Ovary (tissue), 9 donors: Measurements from ENCODE around the gene TBX2. TPM values are rescaled to one million over a fixed set of nuclear protein-coding genes. Genes with fewer than 3 reads are reported as not detected.
A peak's percentile ranks its signal among the peaks of the same experiment; 100 is the strongest.

ENCODE experiments used
- DNase-seq, 5 donors: peaks; one replicate each; pipeline ENCODE4 v3.0.0-alpha.2; 2019 to 2020
- H3K27ac ChIP-seq, 2 donors: fragments of 200-600 bp; one replicate each; pipeline versions ENCODE4 v1.5.1 to v1.8.0; 2019 to 2022
- H3K27me3 ChIP-seq: fragments of 200-600 bp; one replicate; pipeline ENCODE4 v1.8.0; 2022
- H3K36me3 ChIP-seq: fragments of 200-600 bp; sonication (generic); one replicate; pipeline ENCODE4 v1.5.1; 2019
- H3K4me1 ChIP-seq: one replicate; pipeline ENCODE4 v1.8.1; 2013; ENCODE audit warnings: mild to moderate bottlenecking, moderate library complexity; ENCODE audit not compliant: insufficient read depth
- H3K4me3 ChIP-seq: fragments of 200-600 bp; sonication (generic); one replicate; pipeline ENCODE4 v1.5.1; 2017
- H3K9me3 ChIP-seq, 2 donors: fragments of 200-600 bp in 1 of 2; sonication (generic) in 1 of 2; one replicate each; pipeline versions ENCODE4 v1.5.1 to v1.8.1; 2013 to 2019; ENCODE audit warnings: mild to moderate bottlenecking in 1 of 2, moderate library complexity in 1 of 2
- CTCF ChIP-seq, 3 donors: fragments of 450-650 bp in 2 of 3; fragments of 200-600 bp in 1 of 3; IDR thresholded peaks; one replicate each; pipeline versions ENCODE4 v1.5.1 to v1.8.0; 2016 to 2022; ENCODE audit warnings: antibody characterized with exemption in 3 of 3, mild to moderate bottlenecking in 1 of 3
- EP300 ChIP-seq: sonication (generic); formaldehyde crosslinking; IDR thresholded peaks from one replicate; pipeline ENCODE4 v1.6.1; 2017; ENCODE audit warnings: antibody characterized with exemption
- POLR2A ChIP-seq: fragments of 450-650 bp; IDR thresholded peaks from one replicate; pipeline ENCODE4 v1.6.1; 2017; ENCODE audit warnings: antibody characterized with exemption, mild to moderate bottlenecking, moderate library complexity
- WGBS, 3 donors: extraction: QIAGEN DNeasy Blood & Tissue Kit in 1 of 3; methylation state at CpG; one replicate each; pipeline versions ENCODE4 v1.1.5 to v1.1.7; 2013 to 2017; 5-methylcytosine and 5-hydroxymethylcytosine counted together
- intact Hi-C, 4 donors: fragments of 100-400 bp; cut with DNase I; formaldehyde crosslinking; loops; one replicate each; pipeline versions ENCODE4 v1.11.0 to v1.15.1; 2022 to 2023
- polyA plus RNA-seq, 2 donors: library from polyadenylated mRNA; stranded (reverse); fragments of 200-250 nt in 1 of 2; fragments of 350-450 nt in 1 of 2; fragmentation: Illumina TruSeq in 1 of 2; extraction: RNeasy Lipid Tissue Mini Kit (QIAGEN cat#74804) in 1 of 2; gene quantifications; one replicate each; pipeline ENCODE4 v1.2.3, GENCODE V29; 2013 to 2014
- total RNA-seq, 7 donors: library from RNA; depleted of rRNA in 2 of 7; stranded (reverse); fragments of >200 nt in 2 of 7; fragmentation: NEBNext Ultra II Directional in 3 of 7; extraction: Animal tissue kit (Norgen Biotek cat#: 25700) in 3 of 7; gene quantifications; one replicate each; pipeline versions ENCODE4 v1.1.0 to v1.2.4, GENCODE V29; 2016 to 2023
- donor health status: DM: no; HTN: no; CAD: no; lungs with moderate emphysema.
- donor health status: DM: no; HTN: no; CAD: no.
- donor health status: Bipolar disorder and iron deficiency.
- donor health status: DM: yes; HTN: yes; CAD: no.
- donor health status: DM: no; HTN: no; CAD: no.
- donor health status: DM: yes; HTN: yes; CAD: no.

The TBX2 gene
- total and polyA plus RNA-seq, 9 donors: 4.8 to 22.2 (median 16.0) TPM

GRCh38 chr17:61413661-61414126, 14.1 kb downstream of the TBX2 start:
- Histone ChIP-seq H3K4me3 (no peak overlapping the region), H3K36me3 (no peaks in the 10 kb centered on the region), H3K27ac (no peak overlapping the region), H3K27me3 (no peaks in the 10 kb centered on the region), H3K9me3 (no peaks in the 10 kb centered on the region), H3K4me1 (peaks cover 9% of the 10 kb centered on the region)
- intact Hi-C loops: loop anchor here in 3 of 4 donors (5.0 to 10.0 kb wide), 6 partner anchors 141 to 654 kb away; partner anchors contain the start of genes MED13 (in 2 of the 3) and INTS2 (in 1 of the 3)
- no peak for DNase-seq
- TF ChIP-seq EP300 (no peak), CTCF (IDR thresholded peaks at IDR 0.05) (no peak), POLR2A (no peak)
- WGBS, 3 donors: 90 to 95% (median 93%) methylated on average over 8 of the region's 8 CpGs

GRCh38 chr17:61414141-61414935, 14.7 kb downstream of the TBX2 start:
- WGBS, 3 donors: 66 to 71% (median 70%) methylated on average over 15 to 16 of the region's 16 CpGs
- DNase-seq: peak in 3 of 5 donors; percentile 33 to 39 (median 37)
- Histone ChIP-seq H3K27ac (no peak overlapping the region), H3K9me3 (no peaks in the 10 kb centered on the region), H3K27me3 (no peaks in the 10 kb centered on the region), H3K4me1 (peaks cover 9% of the 10 kb centered on the region), H3K4me3 (no peak overlapping the region), H3K36me3 (no peaks in the 10 kb centered on the region)
- intact Hi-C loops: loop anchor here in 3 of 4 donors (5.0 to 10.0 kb wide), 6 partner anchors 140 to 653 kb away; partner anchors contain the start of genes MED13 (in 2 of the 3) and INTS2 (in 1 of the 3)
- no peak for TF ChIP-seq CTCF (IDR thresholded peaks at IDR 0.05)
- no peak for TF ChIP-seq EP300

- Histone ChIP-seq H3K36me3 (no peaks in the 10 kb centered on the region), H3K27ac (no peak overlapping the region), H3K27me3 (no peaks in the 10 kb centered on the region), H3K4me3 (no peak overlapping the region), H3K9me3 (no peaks in the 10 kb centered on the region), H3K4me1 (peaks cover 9% of the 10 kb centered on the region)
- WGBS, 3 donors: 75 to 86% (median 82%) methylated on average over 5 of the region's 5 CpGs
- intact Hi-C loops: loop anchor here in 3 of 4 donors (5.0 to 10.0 kb wide), 6 partner anchors 140 to 652 kb away; partner anchors contain the start of genes MED13 (in 2 of the 3) and INTS2 (in 1 of the 3)
- TF ChIP-seq POLR2A: no peak
- no peak for TF ChIP-seq CTCF (IDR thresholded peaks at IDR 0.05)
- no peak for TF ChIP-seq EP300
- DNase-seq: no peak
Measured at GRCh38 chr17:61414936-61415251, 15.3 kb downstream of the TBX2 start.

GRCh38 chr17:61415374-61416210, 15.9 kb downstream of the TBX2 start:
- intact Hi-C loops: loop anchor here in 3 of 4 donors (10.0 kb wide), 5 partner anchors 139 to 649 kb away; partner anchors contain the start of genes INTS2 (in 1 of the 3) and MED13 (in 1 of the 3)
- no peak for DNase-seq

More at GRCh38 chr17:61415374-61416210, 15.9 kb downstream of the TBX2 start:
- H3K27me3 ChIP-seq: no peaks in the 10 kb centered on the region
- no peaks in the 10 kb centered on the region for H3K9me3 ChIP-seq
- TF ChIP-seq CTCF (IDR thresholded peaks at IDR 0.05): no peak
- H3K36me3 ChIP-seq: no peaks in the 10 kb centered on the region
- peaks cover 9% of the 10 kb centered on the region for H3K4me1 ChIP-seq
- WGBS, 3 donors: 95 to 99% (median 99%) methylated on average over 6 of the region's 6 CpGs
- H3K4me3 ChIP-seq: no peak overlapping the region
- peak overlapping the region in 1 of 2 donors; percentile 39 for H3K27ac ChIP-seq
